IPS DF 6.9 (cell line): ENCODE results near the gene TAL2.
A peak's percentile ranks its signal among the peaks of the same experiment; 100 is the strongest.
"Not testable (repeated sequence)": the region's sequence is repeated elsewhere in the genome, so short reads cannot be mapped to it uniquely, and the experiment has no call there.

Source experiments
- DNase-seq: peaks from one replicate; pipeline ENCODE4 v3.0.0-alpha.2; 2013; ENCODE audit warnings: low read depth, low spot score
- H3K27ac ChIP-seq: one replicate; pipeline ENCODE4 v1.5.1; 2013; ENCODE audit warnings: low read length, control low read depth
- H3K27me3 ChIP-seq: 2 replicates; pipeline ENCODE4 v1.6.1; 2013; ENCODE audit warnings: mild to moderate bottlenecking, low read length; ENCODE audit not compliant: control insufficient read depth, insufficient read depth
- H3K36me3 ChIP-seq: 2 replicates; pipeline ENCODE4 v1.6.1; 2013; ENCODE audit warnings: low read length; ENCODE audit not compliant: control insufficient read depth, insufficient read depth
- H3K4me1 ChIP-seq: 2 replicates; pipeline ENCODE4 v1.6.1; 2013; ENCODE audit warnings: low read length; ENCODE audit not compliant: control insufficient read depth, insufficient read depth
- H3K4me3 ChIP-seq: 2 replicates; pipeline ENCODE4 v1.5.1; 2013; ENCODE audit warnings: mild to moderate bottlenecking, low read length
- H3K9me3 ChIP-seq: 2 replicates; pipeline ENCODE4 v1.6.1; 2013; ENCODE audit warnings: low read length, inconsistent platforms; ENCODE audit not compliant: control insufficient read depth, insufficient read depth
- WGBS: extraction: QIAGEN DNeasy Blood & Tissue Kit; methylation state at CpG from one replicate; pipeline ENCODE4 v1.1.7; 2013; ENCODE audit warnings: mixed read lengths, missing lambda C conversion rate; ENCODE audit not compliant: insufficient read length, insufficient coverage; 5-methylcytosine and 5-hydroxymethylcytosine counted together

TAL2 gene

DNA sequence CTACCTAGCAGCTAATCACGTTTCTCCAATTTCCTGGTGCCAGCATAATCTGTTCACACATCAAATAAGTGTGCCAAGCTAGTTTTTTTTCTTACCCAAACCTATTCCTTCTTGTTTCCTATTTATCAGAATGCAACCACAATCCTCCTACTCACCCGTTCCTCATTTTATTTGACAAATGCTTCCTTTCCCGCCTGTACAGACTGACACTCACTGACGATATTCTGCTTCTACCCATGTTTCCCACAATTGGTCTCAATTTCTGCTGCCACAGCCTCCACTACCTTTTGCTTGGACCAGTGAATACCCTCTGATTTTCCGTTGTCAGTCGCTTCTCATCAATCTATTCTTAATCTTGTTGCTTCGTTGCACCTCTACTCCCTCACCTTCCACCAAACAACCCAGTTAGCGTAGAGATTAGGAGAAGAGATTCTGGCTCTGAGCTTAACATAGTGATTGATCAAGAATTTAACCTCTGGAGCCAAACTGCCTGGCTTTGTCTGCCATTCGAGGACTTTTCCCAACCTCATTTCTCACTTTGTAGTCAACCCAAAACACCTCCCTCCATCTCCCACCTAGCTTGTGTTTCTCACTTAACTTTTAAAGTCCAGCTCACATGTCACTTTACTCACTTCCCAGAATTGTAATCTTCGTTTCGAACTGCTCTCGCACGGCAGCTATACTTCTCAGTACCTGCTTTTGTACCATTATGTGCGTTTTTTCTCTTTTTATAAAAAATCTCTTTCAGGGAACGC is 31.4 kb downstream of the TAL2 start:
- Histone ChIP-seq H3K9me3 (no peaks in the 10 kb centered on the region), H3K4me3 (peak overlapping the region; percentile 19; the same call in 1 of the 2 replicates), H3K4me1 (peaks cover 2% of the 10 kb centered on the region; the same call in 1 of the 2 replicates), H3K27me3 (peaks cover 10% of the 10 kb centered on the region; the same call in 1 of the 2 replicates), H3K27ac (no peak overlapping the region), H3K36me3 (no peaks in the 10 kb centered on the region)
- DNase-seq = no peak
- WGBS = no CpG with 5 or more reads among the region's 15 CpGs

- Histone ChIP-seq H3K27ac (no peak within 1 kb of the TSS), H3K9me3 (no peaks in the 10 kb centered on the region), H3K4me3 (peak within 1 kb of the TSS; percentile 95), H3K4me1 (peaks cover 2% of the 10 kb centered on the region; the same call in 1 of the 2 replicates), H3K36me3 (no peaks in the 10 kb centered on the region), H3K27me3 (peaks cover 10% of the 10 kb centered on the region; the same call in 1 of the 2 replicates)
- DNase-seq = peak; percentile 45
- WGBS = no CpG with 5 or more reads among the region's 65 CpGs
These were observed 32.1 kb downstream of the TAL2 start, which contains the start of gene TMEM38B for GRCh38 chr9:105694190-105694847. Gene TMEM38B, plus strand, starts transcription at chr9:105694541. Its CDS starts 120 bp downstream, at chr9:105694661.

DNA sequence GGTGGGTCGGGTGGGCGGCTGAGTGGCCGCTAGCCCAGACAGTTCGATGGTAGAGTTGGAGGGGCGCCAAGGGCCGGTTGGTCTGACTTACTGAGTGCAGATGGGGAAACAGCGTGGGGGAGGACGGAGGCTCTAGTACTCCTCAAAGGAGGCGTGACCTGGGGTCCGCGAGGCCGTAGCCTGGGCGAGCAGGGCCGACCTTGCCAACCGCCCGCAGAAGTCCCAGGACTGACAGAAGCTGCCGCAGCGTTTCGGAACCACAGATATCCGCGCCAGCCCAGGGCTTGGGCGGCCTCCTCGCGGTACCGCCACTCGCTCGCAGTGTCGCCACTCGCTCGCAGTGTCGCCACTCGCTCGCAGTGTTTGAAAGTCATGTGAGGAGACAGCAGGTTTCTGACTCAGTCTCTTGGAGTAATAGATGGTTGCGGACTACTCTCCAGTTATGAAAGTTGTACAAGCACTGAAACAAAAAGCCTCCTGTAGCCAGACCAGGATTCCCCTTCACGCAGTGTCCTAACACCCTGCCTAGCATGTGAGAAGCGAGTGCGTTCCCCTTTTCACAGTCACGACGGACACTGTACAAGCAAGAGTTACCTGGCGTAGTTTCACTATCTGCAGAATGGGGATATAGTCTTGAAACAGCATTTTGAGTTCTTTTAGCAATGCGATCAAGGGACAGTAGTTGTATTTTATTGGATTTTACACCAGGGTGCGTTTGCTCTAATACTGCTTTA is 32.8 kb downstream of the TAL2 start:
- WGBS = no CpG with 5 or more reads among the region's 42 CpGs
- no peak for DNase-seq
- H3K27me3 ChIP-seq = peaks cover 10% of the 10 kb centered on the region; the same call in 1 of the 2 replicates
- H3K4me1 ChIP-seq = peaks cover 2% of the 10 kb centered on the region; the same call in 1 of the 2 replicates
- H3K27ac ChIP-seq = no peak overlapping the region
- no peaks in the 10 kb centered on the region for H3K36me3 ChIP-seq
- H3K9me3 ChIP-seq = no peaks in the 10 kb centered on the region
- peak overlapping the region; percentile 95; the same call in 1 of the 2 replicates for H3K4me3 ChIP-seq

- no CpG with 5 or more reads among the region's 12 CpGs for WGBS
- no peak for DNase-seq
- Histone ChIP-seq H3K9me3 (no peaks in the 10 kb centered on the region), H3K27me3 (peaks cover 10% of the 10 kb centered on the region; the same call in 1 of the 2 replicates), H3K4me1 (peaks cover 2% of the 10 kb centered on the region; the same call in 1 of the 2 replicates), H3K4me3 (no peak overlapping the region), H3K36me3 (no peaks in the 10 kb centered on the region), H3K27ac (no peak overlapping the region)
These were observed 34.0 kb downstream of the TAL2 start for GRCh38 chr9:105696219-105696793.

- Histone ChIP-seq H3K27me3 (peaks cover 10% of the 10 kb centered on the region; the same call in 1 of the 2 replicates), H3K36me3 (no peaks in the 10 kb centered on the region), H3K4me3 (no peak overlapping the region), H3K4me1 (peaks cover 2% of the 10 kb centered on the region; the same call in 1 of the 2 replicates), H3K9me3 (no peaks in the 10 kb centered on the region), H3K27ac (no peak overlapping the region)
- no CpG with 5 or more reads among the region's 4 CpGs for WGBS
- DNase-seq = no peak
These were observed 35.6 kb downstream of the TAL2 start for GRCh38 chr9:105697871-105698270.

DNA sequence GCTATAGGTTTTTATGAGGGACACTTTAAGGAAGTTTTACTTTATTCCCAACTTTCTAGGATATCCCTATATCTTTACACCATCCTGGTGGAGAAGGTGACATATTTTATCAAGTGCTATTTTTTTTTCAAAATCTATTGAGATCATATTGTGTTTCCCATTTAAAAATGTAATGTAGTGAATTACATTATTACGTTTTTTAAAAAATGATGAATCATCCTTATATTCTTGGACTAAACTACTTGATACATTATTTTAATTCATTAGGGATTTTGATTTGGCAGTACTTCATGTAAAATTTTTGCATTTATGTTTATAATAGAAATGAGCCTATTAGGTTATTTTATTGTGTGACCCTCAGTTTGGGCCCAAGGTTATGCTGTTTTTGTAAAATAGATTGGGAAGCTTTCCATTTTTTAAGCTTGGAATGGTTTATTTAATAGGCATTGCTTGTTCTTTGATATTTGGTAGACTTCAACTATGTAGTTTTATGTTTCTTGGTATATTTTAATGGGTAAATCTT is 36.2 kb downstream of the TAL2 start:
- WGBS = no CpG with 5 or more reads among the region's 1 CpG
- peaks cover 7% of the 10 kb centered on the region; the same call in 1 of the 2 replicates for H3K27me3 ChIP-seq
- H3K27ac ChIP-seq = no peak overlapping the region
- no peak overlapping the region for H3K4me3 ChIP-seq
- H3K36me3 ChIP-seq = no peaks in the 10 kb centered on the region
- H3K4me1 ChIP-seq = peaks cover 2% of the 10 kb centered on the region; the same call in 1 of the 2 replicates
- no peak for DNase-seq
- no peaks in the 10 kb centered on the region for H3K9me3 ChIP-seq

- H3K9me3 ChIP-seq = no peaks in the 10 kb centered on the region
- H3K36me3 ChIP-seq = no peaks in the 10 kb centered on the region
- WGBS = no CpG with 5 or more reads among the region's 1 CpG
- no peaks in the 10 kb centered on the region for H3K4me1 ChIP-seq
- DNase-seq = no peak
- no peak overlapping the region for H3K27ac ChIP-seq
- no peak overlapping the region for H3K4me3 ChIP-seq
- no peaks in the 10 kb centered on the region for H3K27me3 ChIP-seq
These were observed 38.4 kb downstream of the TAL2 start for GRCh38 chr9:105700668-105701067.

GRCh38 chr9:105701145-105701544 is 38.9 kb downstream of the TAL2 start:
- H3K4me1 ChIP-seq = no peaks in the 10 kb centered on the region
- no peaks in the 10 kb centered on the region for H3K27me3 ChIP-seq
- WGBS = no CpG with 5 or more reads among the region's 2 CpGs
- H3K27ac ChIP-seq = no peak overlapping the region
- H3K36me3 ChIP-seq = no peaks in the 10 kb centered on the region
- H3K9me3 ChIP-seq = no peaks in the 10 kb centered on the region
- H3K4me3 ChIP-seq = no peak overlapping the region
- DNase-seq = no peak

- H3K4me1 ChIP-seq = no peaks in the 10 kb centered on the region
- H3K27me3 ChIP-seq = no peaks in the 10 kb centered on the region
- no peak overlapping the region for H3K4me3 ChIP-seq
- no peak overlapping the region for H3K27ac ChIP-seq
- no peak for DNase-seq
- H3K9me3 ChIP-seq = no peaks in the 10 kb centered on the region
- WGBS = 57% methylated on average over 1 of the region's 1 CpG
- H3K36me3 ChIP-seq = no peaks in the 10 kb centered on the region
These were observed 40.0 kb downstream of the TAL2 start for GRCh38 chr9:105702207-105702606.

DNA sequence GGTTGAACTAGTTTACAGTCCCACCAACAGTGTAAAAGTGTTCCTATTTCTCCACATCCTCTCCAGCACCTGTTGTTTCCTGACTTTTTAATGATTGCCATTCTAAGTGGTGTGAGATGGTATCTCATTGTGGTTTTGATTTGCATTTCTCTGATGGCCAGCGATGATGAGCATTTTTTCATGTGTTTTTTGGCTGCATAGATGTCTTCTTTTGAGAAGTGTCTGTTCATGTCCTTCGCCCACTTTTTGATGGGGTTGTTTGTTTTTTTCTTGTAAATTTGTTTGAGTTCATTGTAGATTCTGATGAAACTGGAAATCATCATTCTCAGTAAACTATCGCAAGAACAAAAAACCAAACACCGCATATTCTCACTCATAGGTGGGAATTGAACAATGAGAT is 41.4 kb downstream of the TAL2 start:
- DNase-seq, H3K9me3 ChIP-seq, H3K4me3 ChIP-seq, H3K27me3 ChIP-seq, H3K4me1 ChIP-seq, H3K27ac ChIP-seq, H3K36me3 ChIP-seq: not testable (repeated sequence)
- no CpG with 5 or more reads among the region's 4 CpGs for WGBS
